Fibroblast of mammary gland (primary cell): ENCODE results near the gene DEF6.
A peak's percentile ranks its signal among the peaks of the same experiment; 100 is the strongest.
"Not testable (repeated sequence)": the region's sequence is repeated elsewhere in the genome, so short reads cannot be mapped to it uniquely, and the experiment has no call there.

Experiments
- DNase-seq: peaks from one replicate; pipeline ENCODE4 v3.0.0-alpha.2; 2010; ENCODE audit warnings: low read depth
- H3K4me3 ChIP-seq: 2 replicates; pipeline ENCODE4 v1.5.1; 2011; ENCODE audit warnings: low read depth, mild to moderate bottlenecking, low read length, moderate library complexity; ENCODE audit not compliant: control insufficient read depth
- CTCF ChIP-seq: conservative IDR thresholded peaks from 2 replicates; pipeline ENCODE4 v1.5.1; 2011; ENCODE audit warnings: low read depth, low read length, inconsistent platforms; ENCODE audit not compliant: control insufficient read depth, insufficient read depth

The DEF6 gene

GRCh38 chr6:35318196-35319171 lies 20.9 kb downstream of the DEF6 start:
- DNase-seq, result peak; percentile 64
- TF ChIP-seq CTCF, result no peak
- peak overlapping the region; percentile 61 for H3K4me3 ChIP-seq

- no peak for DNase-seq
- no peak for TF ChIP-seq CTCF
- H3K4me3 ChIP-seq, result no peak overlapping the region
Measured at GRCh38 chr6:35319346-35320030, 21.9 kb downstream of the DEF6 start.

GRCh38 chr6:35320031-35320410 lies 22.4 kb downstream of the DEF6 start:
- no peak for DNase-seq
- TF ChIP-seq CTCF, result no peak
- H3K4me3 ChIP-seq, result no peak overlapping the region

- no peak for TF ChIP-seq CTCF
- DNase-seq, result no peak
- no peak overlapping the region for H3K4me3 ChIP-seq
Measured at GRCh38 chr6:35321091-35321490, 23.5 kb downstream of the DEF6 start.

GRCh38 chr6:35327349-35328027 lies 29.9 kb downstream of the DEF6 start:
- TF ChIP-seq CTCF, result peak; percentile 67
- DNase-seq, result peak; percentile 50
- no peak overlapping the region for H3K4me3 ChIP-seq

GRCh38 chr6:35328108-35328723 lies 30.6 kb downstream of the DEF6 start:
- TF ChIP-seq CTCF, result no peak
- no peak overlapping the region for H3K4me3 ChIP-seq
- no peak for DNase-seq

- DNase-seq, H3K4me3 ChIP-seq: not testable (repeated sequence)
Measured at GRCh38 chr6:35328965-35329364, 31.3 kb downstream of the DEF6 start.
